Thoracic aorta (tissue), 2 donors: ENCODE results near the gene THOC1. TPM values are rescaled to one million over a fixed set of nuclear protein-coding genes. Genes with fewer than 3 reads are reported as not detected.

ENCODE experiments used
- ATAC-seq: fragments of 150-250 bp; one replicate; pipeline ENCODE4 v1.8.0; 2017; ENCODE audit warnings: low read depth; ENCODE audit not compliant: insufficient number of reproducible peaks, low FRiP score
- DNase-seq: peaks from one replicate; pipeline ENCODE4 v3.0.0-alpha.2; 2020; ENCODE audit warnings: low spot score
- H3K27ac ChIP-seq, 2 donors: fragments of 200-600 bp; sonication (generic); 1 replicate in 1 of 2; 2 replicates in 1 of 2; pipeline ENCODE4 v1.5.1; 2016; ENCODE audit warnings: mild to moderate bottlenecking in 2 of 2, moderate library complexity in 2 of 2
- H3K27me3 ChIP-seq: fragments of 200-600 bp; sonication (generic); replicated peaks from 2 replicates; pipeline ENCODE4 v1.6.0; 2016; ENCODE audit warnings: mild to moderate bottlenecking; ENCODE audit not compliant: insufficient read depth
- H3K36me3 ChIP-seq: fragments of 200-600 bp; sonication (generic); one replicate; pipeline ENCODE4 v1.5.1; 2016
- H3K4me1 ChIP-seq, 2 donors: fragments of 200-600 bp; sonication (generic); 1 replicate in 1 of 2; 2 replicates in 1 of 2; pipeline versions ENCODE4 v1.5.1 to v1.6.0; 2016; ENCODE audit warnings: low read depth in 2 of 2, mild to moderate bottlenecking in 1 of 2; ENCODE audit not compliant: control insufficient read depth in 1 of 2
- H3K4me3 ChIP-seq: fragments of 200-600 bp; sonication (generic); 2 replicates; pipeline ENCODE4 v1.5.1; 2016; ENCODE audit warnings: mild to moderate bottlenecking
- H3K9me3 ChIP-seq: fragments of 200-600 bp; sonication (generic); 2 replicates; pipeline ENCODE4 v1.5.1; 2016
- CTCF ChIP-seq: fragments of 200-600 bp; sonication (generic); IDR thresholded peaks from one replicate; pipeline ENCODE4 v1.5.1; 2019; ENCODE audit warnings: antibody characterized with exemption
- total RNA-seq, 2 donors: library from RNA; depleted of rRNA; stranded (reverse); fragments of >200 nt; gene quantifications; one replicate each; pipeline versions ENCODE4 v1.1.0 to v1.2.3, GENCODE V29; 2016

The THOC1 gene
- total RNA-seq, 2 donors from 2014 or later, result 57.4 to 126 TPM

GRCh38 chr18:302097-302496 lies 34.2 kb upstream of the THOC1 start:
- H3K27ac ChIP-seq, result no peak overlapping the region
- no peaks in the 10 kb centered on the region for H3K27me3 ChIP-seq
- H3K4me1 ChIP-seq, result no peaks in the 10 kb centered on the region
- H3K36me3 ChIP-seq, result no peaks in the 10 kb centered on the region
- H3K4me3 ChIP-seq, result no peak overlapping the region
- DNase-seq, result no peak
- no peak for TF ChIP-seq CTCF
- no peaks in the 10 kb centered on the region for H3K9me3 ChIP-seq
- no peak for ATAC-seq

DNA sequence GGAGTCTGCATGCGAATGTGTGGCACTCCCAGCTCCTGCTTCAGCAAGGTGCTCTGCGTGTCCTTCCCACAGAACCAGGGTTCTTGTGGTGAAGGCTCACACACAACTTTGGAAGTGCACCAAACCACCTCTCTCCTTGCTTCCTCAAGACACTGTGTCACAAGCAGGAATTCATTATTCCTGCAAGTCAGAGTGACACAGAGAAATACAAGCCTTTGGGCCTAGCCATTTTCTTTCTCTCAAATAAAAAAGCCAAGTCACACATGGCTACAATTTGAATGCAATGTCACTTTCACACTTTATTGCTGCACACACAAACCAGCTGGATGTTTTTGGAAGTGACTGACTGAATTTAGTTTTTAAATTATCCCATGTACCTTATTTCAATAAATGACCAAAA lies 30.1 kb upstream of the THOC1 start:
- no peak for TF ChIP-seq CTCF
- no peak for ATAC-seq

DNA sequence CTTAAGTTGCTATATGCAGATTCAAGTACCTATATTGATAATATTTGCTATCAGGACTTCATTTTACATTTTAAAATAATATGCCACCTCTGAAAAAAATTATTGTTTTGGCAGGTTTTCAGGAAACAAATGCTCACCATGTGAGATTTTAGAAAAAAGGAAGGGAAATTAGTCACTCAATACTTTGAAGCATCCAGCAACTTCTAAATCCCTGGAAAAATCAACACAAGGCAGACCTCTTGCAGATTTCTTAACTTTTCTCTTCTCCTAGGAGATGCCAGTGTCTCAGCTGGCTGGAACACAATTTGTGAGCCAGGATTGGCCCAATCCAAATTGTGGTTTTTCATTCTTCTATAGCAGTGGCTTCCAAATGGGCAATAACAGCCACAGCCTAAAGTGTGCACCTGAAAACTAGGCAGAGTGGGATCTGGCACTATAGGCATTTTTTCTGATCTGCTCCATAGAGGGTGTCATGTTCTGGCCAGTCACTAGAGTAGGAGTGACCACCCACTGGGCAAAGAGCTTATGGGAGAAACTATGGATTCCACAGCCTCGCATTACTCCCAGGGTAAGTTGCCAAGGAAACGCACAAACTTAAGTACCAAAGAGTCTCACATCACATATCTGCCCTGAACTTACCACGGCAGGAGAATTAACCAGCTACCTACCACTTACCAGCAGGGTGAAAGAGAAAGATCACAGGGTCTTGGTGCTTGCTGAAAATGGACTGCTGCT lies 28.1 kb upstream of the THOC1 start:
- H3K27me3 ChIP-seq, result no peaks in the 10 kb centered on the region
- TF ChIP-seq CTCF, result no peak
- no peak overlapping the region for H3K4me3 ChIP-seq
- H3K9me3 ChIP-seq, result no peaks in the 10 kb centered on the region
- no peak for DNase-seq
- H3K4me1 ChIP-seq, result peaks cover 0 to 15% of the 10 kb centered on the region in 2 donors
- H3K36me3 ChIP-seq, result no peaks in the 10 kb centered on the region
- H3K27ac ChIP-seq, result no peak overlapping the region
- ATAC-seq, result no peak

More for the DNA sequence above, 30.1 kb upstream of the THOC1 start:
- no peak for DNase-seq
- no peak overlapping the region for H3K27ac ChIP-seq
- H3K27me3 ChIP-seq, result no peaks in the 10 kb centered on the region
- H3K4me1 ChIP-seq, result peaks cover 0 to 15% of the 10 kb centered on the region in 2 donors
- H3K36me3 ChIP-seq, result no peaks in the 10 kb centered on the region
- H3K9me3 ChIP-seq, result no peaks in the 10 kb centered on the region
- H3K4me3 ChIP-seq, result no peak overlapping the region

DNA sequence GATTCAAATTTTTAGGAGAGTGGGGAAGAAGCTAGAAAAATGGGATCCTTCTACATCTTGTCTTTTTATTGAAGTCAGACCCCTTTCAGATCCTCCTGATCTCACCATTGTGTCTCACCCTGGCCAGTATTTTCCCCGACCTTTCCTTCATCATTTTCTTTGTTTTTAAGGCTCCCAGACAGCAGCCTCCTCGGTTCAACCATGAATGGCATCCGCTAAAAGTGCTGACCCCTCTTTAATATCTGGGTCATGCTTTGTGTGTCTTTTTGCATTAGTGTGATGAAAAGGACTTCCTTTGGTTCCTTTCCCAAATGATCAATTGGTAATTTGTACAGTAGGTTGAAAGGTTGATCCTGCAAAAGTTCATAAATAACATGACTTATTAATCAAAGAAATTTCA lies 26.7 kb upstream of the THOC1 start:
- ATAC-seq (no peak), DNase-seq (no peak)
- peaks cover 0 to 15% of the 10 kb centered on the region in 2 donors for H3K4me1 ChIP-seq
- no peaks in the 10 kb centered on the region for H3K9me3 ChIP-seq
- H3K27ac ChIP-seq, result no peak overlapping the region
- no peak for TF ChIP-seq CTCF
- no peaks in the 10 kb centered on the region for H3K36me3 ChIP-seq
- no peak overlapping the region for H3K4me3 ChIP-seq
- H3K27me3 ChIP-seq, result no peaks in the 10 kb centered on the region

DNA sequence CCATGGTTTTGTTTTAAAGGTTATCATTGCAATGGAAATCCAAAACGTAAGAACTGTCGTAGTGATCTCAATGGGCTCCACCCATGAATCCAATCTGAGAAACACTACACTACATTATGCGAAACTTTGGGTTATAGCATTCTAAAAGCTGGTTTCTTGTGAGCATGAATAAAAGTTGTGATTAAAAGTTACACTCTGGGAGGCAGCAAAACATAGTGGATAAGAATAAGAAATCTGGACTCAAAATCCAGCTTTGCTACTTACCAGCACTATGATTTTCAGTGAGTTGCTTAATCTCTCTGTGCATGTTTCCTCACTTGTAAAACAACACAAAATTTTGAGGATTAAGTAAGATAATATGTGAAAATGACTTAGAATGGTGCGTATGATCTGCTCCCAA lies 25.7 kb upstream of the THOC1 start:
- ATAC-seq, result no peak
- TF ChIP-seq CTCF, result no peak
- H3K4me1 ChIP-seq, result peaks cover 0 to 15% of the 10 kb centered on the region in 2 donors
- H3K36me3 ChIP-seq, result no peaks in the 10 kb centered on the region
- H3K27me3 ChIP-seq, result no peaks in the 10 kb centered on the region
- H3K27ac ChIP-seq, result no peak overlapping the region
- H3K4me3 ChIP-seq, result no peak overlapping the region
- no peaks in the 10 kb centered on the region for H3K9me3 ChIP-seq
- DNase-seq, result no peak
